ENCODE measurements around the gene CDC23.
"Not testable (repeated sequence)": the region's sequence is repeated elsewhere in the genome, so short reads cannot be mapped to it uniquely, and the experiment has no call there.

Gene CDC23

DNA sequence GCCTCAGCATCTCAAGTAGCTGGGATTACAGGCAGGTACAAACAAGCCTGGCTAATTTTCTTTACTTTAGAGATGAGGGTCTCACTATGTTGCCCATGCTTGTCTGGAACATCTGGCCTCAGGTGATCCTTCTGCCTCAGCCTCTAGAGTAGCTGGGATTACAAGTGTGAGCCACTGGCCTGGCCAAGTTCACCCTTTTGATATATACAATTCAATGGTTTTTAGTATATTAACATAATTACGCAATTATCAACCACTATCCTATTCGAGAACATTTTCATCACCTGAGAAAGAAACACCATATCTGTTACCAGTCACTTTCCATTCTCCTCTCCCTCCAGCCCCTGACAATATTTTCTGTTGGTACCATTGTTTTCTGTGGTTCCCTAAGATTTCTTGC is 3.7 kb upstream of the CDC23 start:
- TF ChIP-seq, protein P1, sequence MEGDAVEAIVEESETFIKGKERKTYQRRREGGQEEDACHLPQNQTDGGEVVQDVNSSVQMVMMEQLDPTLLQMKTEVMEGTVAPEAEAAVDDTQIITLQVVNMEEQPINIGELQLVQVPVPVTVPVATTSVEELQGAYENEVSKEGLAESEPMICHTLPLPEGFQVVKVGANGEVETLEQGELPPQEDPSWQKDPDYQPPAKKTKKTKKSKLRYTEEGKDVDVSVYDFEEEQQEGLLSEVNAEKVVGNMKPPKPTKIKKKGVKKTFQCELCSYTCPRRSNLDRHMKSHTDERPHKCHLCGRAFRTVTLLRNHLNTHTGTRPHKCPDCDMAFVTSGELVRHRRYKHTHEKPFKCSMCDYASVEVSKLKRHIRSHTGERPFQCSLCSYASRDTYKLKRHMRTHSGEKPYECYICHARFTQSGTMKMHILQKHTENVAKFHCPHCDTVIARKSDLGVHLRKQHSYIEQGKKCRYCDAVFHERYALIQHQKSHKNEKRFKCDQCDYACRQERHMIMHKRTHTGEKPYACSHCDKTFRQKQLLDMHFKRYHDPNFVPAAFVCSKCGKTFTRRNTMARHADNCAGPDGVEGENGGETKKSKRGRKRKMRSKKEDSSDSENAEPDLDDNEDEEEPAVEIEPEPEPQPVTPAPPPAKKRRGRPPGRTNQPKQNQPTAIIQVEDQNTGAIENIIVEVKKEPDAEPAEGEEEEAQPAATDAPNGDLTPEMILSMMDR (conservative IDR thresholded peaks at IDR 0.05; ENCODE audit: low read depth, low read length), result no peak
- DNase-seq (ENCODE audit: low read depth), result no peak
- H3K4me3 ChIP-seq (ENCODE audit: low read depth, low read length), result no peak overlapping the region

DNA sequence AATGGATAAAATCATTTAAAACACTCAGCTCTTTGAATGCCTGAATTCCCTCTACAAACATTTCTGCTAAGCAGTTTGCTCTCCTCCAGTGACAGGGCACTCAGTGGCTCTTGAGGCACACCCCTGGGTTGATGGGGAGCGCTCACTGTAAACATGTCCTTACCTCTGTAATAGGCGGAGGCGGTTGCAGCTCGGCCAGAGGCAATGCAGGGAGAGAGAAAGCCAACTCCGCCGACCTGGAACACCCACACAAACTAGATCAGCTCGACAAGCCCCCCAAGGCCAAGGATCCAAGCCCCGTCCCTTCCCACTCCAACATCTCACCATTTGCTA is 329 bp downstream of the CDC23 start:
- H3K4me3 ChIP-seq (ENCODE audit: low read depth, low read length), result peak overlapping the region; percentile 97
- TF ChIP-seq, protein P1 (conservative IDR thresholded peaks at IDR 0.05; ENCODE audit: low read depth, low read length), result no peak
- DNase-seq (ENCODE audit: low read depth), result peak; percentile 19

DNA sequence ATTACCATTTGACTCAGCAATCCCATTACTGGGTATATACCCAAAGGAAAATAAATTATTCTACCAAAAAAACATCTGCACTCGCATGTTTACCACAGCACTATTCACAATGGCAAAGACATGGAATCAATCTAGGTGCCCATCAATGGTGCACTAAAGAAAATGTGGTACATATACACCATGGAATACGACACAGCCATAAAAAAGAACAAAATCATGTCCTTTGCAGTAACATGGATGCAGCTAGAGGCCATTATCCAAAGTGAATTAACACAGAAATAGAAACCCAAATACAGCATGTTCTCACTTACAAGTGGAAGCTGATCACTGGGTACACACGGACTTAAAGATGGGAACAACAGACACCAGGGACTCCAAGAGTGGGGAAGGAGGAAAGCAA is 2.1 kb downstream of the CDC23 start:
- no peak overlapping the region for H3K4me3 ChIP-seq (ENCODE audit: low read depth, low read length)
- TF ChIP-seq, protein P1 (conservative IDR thresholded peaks at IDR 0.05; ENCODE audit: low read depth, low read length), result no peak
- DNase-seq (ENCODE audit: low read depth), result no peak

DNA sequence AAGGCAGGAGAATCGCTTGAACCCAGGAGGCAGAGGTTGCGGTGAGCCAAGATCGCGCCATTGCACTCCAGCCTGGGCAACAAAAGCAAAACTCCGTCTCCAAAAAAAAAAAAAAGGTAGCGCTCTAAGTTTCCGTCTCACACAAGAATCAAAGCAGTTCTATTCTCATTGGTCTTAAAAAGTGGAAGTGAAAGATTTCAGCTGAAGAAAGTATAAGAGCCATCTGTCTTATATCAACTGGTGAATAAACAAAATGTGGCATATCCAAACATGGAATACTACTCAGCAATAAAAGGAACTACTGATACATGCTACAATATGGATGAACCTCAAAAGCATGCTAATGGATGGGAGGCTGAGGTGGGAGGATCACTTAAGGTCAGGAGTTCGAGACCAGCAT is 19.3 kb downstream of the CDC23 start:
- not testable (repeated sequence) for DNase-seq (ENCODE audit: low read depth); H3K4me3 ChIP-seq (ENCODE audit: low read depth, low read length)

DNA sequence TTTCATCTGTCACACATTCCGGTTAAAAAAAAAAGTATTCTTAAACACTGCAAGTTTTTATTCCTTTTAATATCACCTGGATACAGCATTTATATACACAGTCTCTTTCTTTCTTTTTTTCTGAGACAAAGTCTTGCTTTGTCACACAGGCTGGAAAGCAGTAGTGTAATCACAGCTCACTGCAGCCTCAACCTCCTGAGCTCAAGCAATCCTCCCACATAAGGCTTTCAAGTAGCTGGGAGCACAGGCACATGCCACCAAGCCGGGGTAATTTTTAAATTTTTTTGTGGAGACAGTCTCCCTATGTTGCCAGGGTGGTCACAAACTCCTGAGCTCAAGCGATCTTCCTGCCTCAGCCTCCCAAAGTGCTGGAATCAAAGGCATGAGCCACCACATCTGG is 20.3 kb downstream of the CDC23 start:
- H3K4me3 ChIP-seq (ENCODE audit: low read depth, low read length), result no peak overlapping the region
- TF ChIP-seq, protein P1 (conservative IDR thresholded peaks at IDR 0.05; ENCODE audit: low read depth, low read length), result no peak

DNA sequence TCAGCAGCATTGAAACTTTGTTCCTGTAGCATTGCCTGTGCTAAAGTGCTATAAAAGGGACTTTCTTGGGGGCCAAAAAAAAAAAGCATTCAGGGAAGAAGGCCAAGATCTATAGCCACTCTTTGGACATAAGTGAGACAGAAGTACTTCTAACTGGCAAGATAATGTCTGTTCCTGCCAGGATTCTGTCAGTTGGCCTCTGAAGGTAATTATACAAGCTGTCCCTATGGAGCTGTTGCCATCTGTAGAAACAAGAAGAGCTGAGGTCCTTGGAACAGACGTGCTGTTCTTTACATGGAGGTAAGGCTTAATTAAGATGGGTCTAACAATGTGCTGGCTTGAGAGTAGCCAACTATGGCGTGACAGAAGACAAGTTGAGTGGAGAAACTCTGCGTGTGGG is 24.5 kb downstream of the CDC23 start:
- H3K4me3 ChIP-seq (ENCODE audit: low read depth, low read length), result no peak overlapping the region
- TF ChIP-seq, protein P1 (conservative IDR thresholded peaks at IDR 0.05; ENCODE audit: low read depth, low read length), result no peak
- DNase-seq (ENCODE audit: low read depth), result no peak

More for the DNA sequence above, 20.3 kb downstream of the CDC23 start:
- DNase-seq (ENCODE audit: low read depth), result no peak

DNA sequence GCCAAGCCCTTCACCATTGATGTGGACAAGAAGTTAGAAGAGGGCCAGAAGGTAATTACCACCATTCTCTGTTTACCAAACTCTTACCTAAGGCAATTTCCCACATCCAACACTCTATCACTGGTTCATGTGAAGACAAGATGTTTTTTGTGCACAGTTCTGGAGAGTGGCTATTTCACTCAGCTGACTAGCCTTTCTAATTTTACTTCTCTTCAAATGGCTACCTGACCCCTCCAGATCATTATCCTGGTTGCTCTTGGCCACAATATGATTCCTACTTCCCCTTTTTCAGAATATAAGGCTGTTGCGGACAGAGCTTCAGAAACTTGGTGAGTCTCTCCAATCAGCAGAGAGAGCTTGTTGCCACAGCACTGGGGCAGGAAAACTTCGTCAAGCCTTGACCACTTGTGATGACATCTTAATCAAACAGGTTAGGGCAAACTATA is 27.1 kb downstream of the CDC23 start:
- no peak overlapping the region for H3K4me3 ChIP-seq (ENCODE audit: low read depth, low read length)
- DNase-seq (ENCODE audit: low read depth), result no peak

More for the DNA sequence above, 27.1 kb downstream of the CDC23 start:
- TF ChIP-seq, protein P1 (conservative IDR thresholded peaks at IDR 0.05; ENCODE audit: low read depth, low read length), result no peak
